Measurements from ENCODE around the gene ARL8B. TPM values are rescaled to one million over a fixed set of nuclear protein-coding genes. Genes with fewer than 3 reads are reported as not detected.
A peak's percentile ranks its signal among the peaks of the same experiment; 100 is the strongest.

Gene ARL8B
- total RNA-seq, 3 donors from 2014 or later (not counting 1 experiment from before 2014, with no cell fraction given) = 43.3 to 52.7 (median 48.9) TPM

DNA sequence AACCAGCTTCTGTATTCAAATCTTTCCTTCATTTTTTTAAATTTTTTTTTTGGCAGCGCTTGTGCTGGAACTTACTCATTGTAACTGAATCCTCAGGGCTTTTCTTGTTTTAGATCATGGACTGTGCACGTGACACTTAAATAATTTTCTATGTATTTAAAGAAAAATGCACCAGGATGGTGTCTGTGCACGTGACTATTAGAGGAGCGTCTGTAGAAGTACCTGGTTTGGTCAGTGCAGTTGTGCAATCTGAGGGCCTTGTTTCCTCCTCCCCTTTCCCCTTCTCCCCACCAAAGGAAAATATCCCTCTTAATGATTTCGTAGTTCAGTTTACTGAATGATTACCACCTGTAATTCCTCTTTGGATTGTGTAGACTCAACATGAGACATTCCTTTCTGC lies 96.7 kb downstream of the ARL8B start:
- Histone ChIP-seq H3K36me3 (ENCODE audit: control insufficient read depth, insufficient read depth, low read length) (peaks cover 44% of the 10 kb centered on the region), H3K4me3 (ENCODE audit: low read length) (no peak overlapping the region), H3K4me1 (ENCODE audit: control insufficient read depth, insufficient read depth, low read length) (no peaks in the 10 kb centered on the region), H3K9me3 (ENCODE audit: control insufficient read depth, insufficient read depth, low read length) (no peaks in the 10 kb centered on the region), H3K27me3 (ENCODE audit: control insufficient read depth, insufficient read depth, low read length) (no peaks in the 10 kb centered on the region), H3K27ac (ENCODE audit: low read length) (no peak overlapping the region)
- peaks cover under 1 to 4% of the 10 kb centered on the region in 2 donors for H3K4me1 Mint-ChIP-seq
- H3K4me3 Mint-ChIP-seq = no peak overlapping the region
- peaks cover 18% of the 10 kb centered on the region for H3K36me3 Mint-ChIP-seq
- DNase-seq = no peak
- TF ChIP-seq, protein P1, sequence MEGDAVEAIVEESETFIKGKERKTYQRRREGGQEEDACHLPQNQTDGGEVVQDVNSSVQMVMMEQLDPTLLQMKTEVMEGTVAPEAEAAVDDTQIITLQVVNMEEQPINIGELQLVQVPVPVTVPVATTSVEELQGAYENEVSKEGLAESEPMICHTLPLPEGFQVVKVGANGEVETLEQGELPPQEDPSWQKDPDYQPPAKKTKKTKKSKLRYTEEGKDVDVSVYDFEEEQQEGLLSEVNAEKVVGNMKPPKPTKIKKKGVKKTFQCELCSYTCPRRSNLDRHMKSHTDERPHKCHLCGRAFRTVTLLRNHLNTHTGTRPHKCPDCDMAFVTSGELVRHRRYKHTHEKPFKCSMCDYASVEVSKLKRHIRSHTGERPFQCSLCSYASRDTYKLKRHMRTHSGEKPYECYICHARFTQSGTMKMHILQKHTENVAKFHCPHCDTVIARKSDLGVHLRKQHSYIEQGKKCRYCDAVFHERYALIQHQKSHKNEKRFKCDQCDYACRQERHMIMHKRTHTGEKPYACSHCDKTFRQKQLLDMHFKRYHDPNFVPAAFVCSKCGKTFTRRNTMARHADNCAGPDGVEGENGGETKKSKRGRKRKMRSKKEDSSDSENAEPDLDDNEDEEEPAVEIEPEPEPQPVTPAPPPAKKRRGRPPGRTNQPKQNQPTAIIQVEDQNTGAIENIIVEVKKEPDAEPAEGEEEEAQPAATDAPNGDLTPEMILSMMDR (IDR thresholded peaks at IDR 0.05) = no peak
- peak overlapping the region in 1 of 2 donors; percentile 38 for H3K27ac Mint-ChIP-seq
- WGBS (ENCODE audit: insufficient coverage) = 94% methylated on average over 5 of the region's 5 CpGs
- ATAC-seq = no peak
- H3K27me3 Mint-ChIP-seq (ENCODE audit: low read depth in 2 of 2) = no peaks in the 10 kb centered on the region
- intact Hi-C loops (cut with micrococcal nuclease) = no loop called here
- H3K9me3 Mint-ChIP-seq = no peaks in the 10 kb centered on the region

DNA sequence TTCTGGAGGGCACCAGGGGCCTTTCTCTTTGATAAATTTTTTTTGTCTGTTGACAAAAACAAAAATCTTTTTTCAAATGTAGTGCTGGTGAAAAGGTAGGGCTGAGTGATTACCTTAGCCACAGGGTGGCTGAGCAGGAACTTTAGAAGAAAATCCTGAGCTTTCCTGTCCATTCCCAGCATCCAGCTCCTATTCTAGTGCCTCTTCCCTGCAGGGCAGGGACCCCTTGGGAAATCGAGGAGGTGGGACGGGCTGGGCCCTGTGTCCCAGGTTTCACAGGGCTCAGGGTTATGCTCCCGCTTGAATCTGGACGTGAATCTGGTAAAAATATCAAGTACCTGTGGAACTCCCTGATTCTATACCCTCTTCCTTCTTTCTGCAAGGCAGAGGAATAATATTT lies 97.1 kb downstream of the ARL8B start:
- Histone ChIP-seq H3K27ac (ENCODE audit: low read length) (no peak overlapping the region), H3K36me3 (ENCODE audit: control insufficient read depth, insufficient read depth, low read length) (peaks cover 39% of the 10 kb centered on the region), H3K4me3 (ENCODE audit: low read length) (no peak overlapping the region), H3K4me1 (ENCODE audit: control insufficient read depth, insufficient read depth, low read length) (no peaks in the 10 kb centered on the region), H3K9me3 (ENCODE audit: control insufficient read depth, insufficient read depth, low read length) (no peaks in the 10 kb centered on the region), H3K27me3 (ENCODE audit: control insufficient read depth, insufficient read depth, low read length) (no peaks in the 10 kb centered on the region)
- no peak overlapping the region for H3K27ac Mint-ChIP-seq
- H3K4me1 Mint-ChIP-seq = peaks cover 0 to 4% of the 10 kb centered on the region in 2 donors
- H3K36me3 Mint-ChIP-seq = peaks cover 14% of the 10 kb centered on the region
- TF ChIP-seq, protein P1 (IDR thresholded peaks at IDR 0.05) = no peak
- H3K9me3 Mint-ChIP-seq = no peaks in the 10 kb centered on the region
- ATAC-seq (no peak), DNase-seq (no peak)
- intact Hi-C loops (cut with micrococcal nuclease) = no loop called here
- H3K27me3 Mint-ChIP-seq (ENCODE audit: low read depth in 2 of 2) = no peaks in the 10 kb centered on the region
- WGBS (ENCODE audit: insufficient coverage) = 92% methylated on average over 3 of the region's 4 CpGs
- H3K4me3 Mint-ChIP-seq = no peak overlapping the region

DNA sequence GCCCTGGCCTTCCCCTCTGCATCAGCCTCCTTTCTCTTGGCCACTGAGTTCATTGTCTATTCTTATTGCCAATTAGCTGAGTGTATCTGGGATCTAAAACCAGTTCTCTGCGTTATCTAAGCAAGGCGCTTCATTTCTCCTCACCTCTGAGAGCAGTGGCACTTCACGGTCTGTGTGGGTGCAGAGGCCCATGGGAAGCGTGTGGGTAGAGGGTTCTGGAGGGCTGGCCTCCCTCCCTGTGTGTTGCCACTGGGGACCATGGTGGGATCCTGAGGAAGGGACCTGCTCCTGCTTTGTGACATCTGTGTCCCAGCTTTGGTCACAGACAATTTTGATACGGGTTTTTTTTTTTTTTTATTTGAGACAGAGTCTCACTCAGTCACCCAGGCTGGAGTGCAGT lies 98.1 kb downstream of the ARL8B start:
- Mint-ChIP-seq H3K4me1 (peaks cover 0 to 4% of the 10 kb centered on the region in 2 donors), H3K4me3 (no peak overlapping the region), H3K27me3 (ENCODE audit: low read depth in 2 of 2) (no peaks in the 10 kb centered on the region), H3K36me3 (peaks cover 7% of the 10 kb centered on the region), H3K27ac (peak overlapping the region; percentile 52 to 53), H3K9me3 (no peaks in the 10 kb centered on the region)
- intact Hi-C loops (cut with micrococcal nuclease) = no loop called here
- ATAC-seq (no peak), DNase-seq (no peak)
- Histone ChIP-seq H3K4me1 (ENCODE audit: control insufficient read depth, insufficient read depth, low read length) (no peaks in the 10 kb centered on the region), H3K9me3 (ENCODE audit: control insufficient read depth, insufficient read depth, low read length) (no peaks in the 10 kb centered on the region), H3K27me3 (ENCODE audit: control insufficient read depth, insufficient read depth, low read length) (no peaks in the 10 kb centered on the region), H3K36me3 (ENCODE audit: control insufficient read depth, insufficient read depth, low read length) (peaks cover 30% of the 10 kb centered on the region), H3K4me3 (ENCODE audit: low read length) (no peak overlapping the region), H3K27ac (ENCODE audit: low read length) (no peak overlapping the region)
- TF ChIP-seq, protein P1 (IDR thresholded peaks at IDR 0.05) = no peak
- WGBS (ENCODE audit: insufficient coverage) = 67% methylated on average over 5 of the region's 5 CpGs

Data from natural killer cell (primary cell).